SK-N-SH treated with all-trans-retinoic acid at 6 μM for 48 hours (cell line): ENCODE data around the gene EPB41L2.

Experiments used
- ATAC-seq: fragments of 200-7000 bp; cut with Tn5 transposase; 3 replicates; pipeline ENCODE4 v1.9.1; 2020; ENCODE audit warnings: mild to moderate bottlenecking, moderate library complexity
- ARNTL ChIP-seq: fragments of 450-650 bp; formaldehyde crosslinking; IDR thresholded peaks from 2 replicates; pipeline ENCODE4 v1.5.0; 2020; ENCODE audit warnings: low read depth, mild to moderate bottlenecking, moderate library complexity, borderline replicate concordance
- BACH2 ChIP-seq: fragments of 250-450 bp; sonication (Bioruptor Pico); IDR thresholded peaks from 2 replicates; pipeline ENCODE4 v1.9.0; 2021; ENCODE audit warnings: mild to moderate bottlenecking, borderline replicate concordance
- CREB5 ChIP-seq: fragments of 250-450 bp; sonication (Bioruptor Pico); IDR thresholded peaks from 2 replicates; pipeline ENCODE4 v1.5.1; 2020; ENCODE audit warnings: low read depth, mild to moderate bottlenecking, moderate library complexity
- CSDC2 ChIP-seq: fragments of 250-450 bp; sonication (Bioruptor Pico); IDR thresholded peaks from 2 replicates; pipeline ENCODE4 v1.5.0; 2020; ENCODE audit warnings: mild to moderate bottlenecking, moderate library complexity
- CSRNP3 ChIP-seq: fragments of 250-450 bp; sonication (Bioruptor Pico); IDR thresholded peaks from 2 replicates; pipeline ENCODE4 v1.5.1; 2021; ENCODE audit warnings: mild to moderate bottlenecking, moderate library complexity
- ESRRG ChIP-seq: fragments of 250-450 bp; sonication (Bioruptor Pico); IDR thresholded peaks from 2 replicates; pipeline ENCODE4 v1.6.1; 2021; ENCODE audit warnings: mild to moderate bottlenecking
- GLIS3 ChIP-seq: fragments of 250-450 bp; sonication (Bioruptor Pico); IDR thresholded peaks from 2 replicates; pipeline ENCODE4 v1.5.0; 2020; ENCODE audit warnings: mild to moderate bottlenecking, moderate library complexity
- ISL1 ChIP-seq: fragments of 250-450 bp; sonication (Bioruptor Pico); IDR thresholded peaks from 2 replicates; pipeline ENCODE4 v2.1.2; 2022; ENCODE audit warnings: mild to moderate bottlenecking, moderate library complexity
- PATZ1 ChIP-seq: fragments of 250-450 bp; sonication (Bioruptor Pico); IDR thresholded peaks from 2 replicates; pipeline ENCODE4 v1.8.0; 2020; ENCODE audit warnings: mild to moderate bottlenecking, moderate library complexity, borderline replicate concordance
- POU6F1 ChIP-seq: fragments of 250-450 bp; sonication (Bioruptor Pico); IDR thresholded peaks from 2 replicates; pipeline ENCODE4 v1.8.0; 2021; ENCODE audit warnings: low read depth, mild to moderate bottlenecking, moderate library complexity, borderline replicate concordance
- PPARA ChIP-seq: fragments of 250-450 bp; sonication (Bioruptor Pico); IDR thresholded peaks from 2 replicates; pipeline ENCODE4 v1.5.0; 2020; ENCODE audit warnings: mild to moderate bottlenecking, borderline replicate concordance
- SNAI2 ChIP-seq: fragments of 250-450 bp; sonication (Bioruptor Pico); IDR thresholded peaks from 2 replicates; pipeline ENCODE4 v1.5.0; 2020; ENCODE audit warnings: mild to moderate bottlenecking, moderate library complexity
- TCF4 ChIP-seq: fragments of 250-450 bp; sonication (Bioruptor Pico); IDR thresholded peaks from 2 replicates; pipeline ENCODE4 v1.8.0; 2021; ENCODE audit warnings: mild to moderate bottlenecking, moderate library complexity, borderline replicate concordance
- TOX ChIP-seq: fragments of 250-450 bp; sonication (Bioruptor Pico); IDR thresholded peaks from 2 replicates; pipeline ENCODE4 v1.8.0; 2021; ENCODE audit warnings: mild to moderate bottlenecking, moderate library complexity, borderline replicate concordance
- TSHZ2 ChIP-seq: fragments of 250-450 bp; sonication (Bioruptor Pico); IDR thresholded peaks from 2 replicates; pipeline ENCODE4 v1.5.0; 2020; ENCODE audit warnings: mild to moderate bottlenecking, moderate library complexity
- ZC3H10 ChIP-seq: fragments of 250-450 bp; sonication (Bioruptor Pico); IDR thresholded peaks from 2 replicates; pipeline ENCODE4 v1.5.1; 2021; ENCODE audit warnings: mild to moderate bottlenecking, moderate library complexity
- ZFP3 ChIP-seq: fragments of 250-450 bp; sonication (Bioruptor Pico); IDR thresholded peaks from 2 replicates; pipeline ENCODE4 v1.5.0; 2020; ENCODE audit warnings: mild to moderate bottlenecking, moderate library complexity
- ZNF565 ChIP-seq: fragments of 450-650 bp; formaldehyde crosslinking; conservative IDR thresholded peaks from 2 replicates; pipeline ENCODE4 v1.5.0; 2020; ENCODE audit warnings: low read depth, mild to moderate bottlenecking, moderate library complexity
- ZNF70 ChIP-seq: fragments of 450-650 bp; formaldehyde crosslinking; IDR thresholded peaks from 2 replicates; pipeline ENCODE4 v1.5.0; 2020; ENCODE audit warnings: mild to moderate bottlenecking, moderate library complexity
- ZNF8 ChIP-seq: fragments of 450-650 bp; formaldehyde crosslinking; IDR thresholded peaks from 2 replicates; pipeline ENCODE4 v1.5.0; 2020; ENCODE audit warnings: mild to moderate bottlenecking, moderate library complexity

EPB41L2 gene

GRCh38 chr6:130846501-130846900, 216.5 kb downstream of the EPB41L2 start:
- no peak for ATAC-seq

GRCh38 chr6:130843575-130844320, 219.3 kb downstream of the EPB41L2 start:
- peak; percentile 98 for ATAC-seq
- no peak for TF ChIP-seq BACH2 (CRISPR knock-in tag)
- TF ChIP-seq TSHZ2 (CRISPR knock-in tag): no peak

More at GRCh38 chr6:130846501-130846900, 216.5 kb downstream of the EPB41L2 start:
- no peak for TF ChIP-seq TCF4 (CRISPR knock-in tag)
- no peak for TF ChIP-seq ZFP3 (CRISPR knock-in tag)
- no peak for TF ChIP-seq CSDC2 (CRISPR knock-in tag)
- no peak for TF ChIP-seq PATZ1 (CRISPR knock-in tag)
- TF ChIP-seq PPARA (CRISPR knock-in tag): no peak
- no peak for TF ChIP-seq ZNF565
- no peak for TF ChIP-seq CREB5 (CRISPR knock-in tag)
- TF ChIP-seq ESRRG (CRISPR knock-in tag): no peak
- no peak for TF ChIP-seq ZC3H10 (CRISPR knock-in tag)
- TF ChIP-seq ZNF70 (CRISPR knock-in tag): no peak
- no peak for TF ChIP-seq ZNF8 (CRISPR knock-in tag)
- no peak for TF ChIP-seq TOX

- TF ChIP-seq GLIS3 (CRISPR knock-in tag) (no peak), ZFP3 (CRISPR knock-in tag) (no peak), ISL1 (no peak), ZNF565 (no peak), POU6F1 (CRISPR knock-in tag) (no peak), CSRNP3 (CRISPR knock-in tag) (no peak), SNAI2 (no peak), PATZ1 (CRISPR knock-in tag) (no peak), CREB5 (CRISPR knock-in tag) (no peak), ZC3H10 (CRISPR knock-in tag) (no peak), TOX (no peak), BACH2 (CRISPR knock-in tag) (no peak), TSHZ2 (CRISPR knock-in tag) (no peak), ESRRG (CRISPR knock-in tag) (no peak), ARNTL (CRISPR knock-in tag) (no peak)
- ATAC-seq: no peak
Observed at GRCh38 chr6:130841128-130841728, 221.8 kb downstream of the EPB41L2 start.
